ENCODE data around the gene NPL. TPM values are rescaled to one million over a fixed set of nuclear protein-coding genes. Genes with fewer than 3 reads are reported as not detected.

Gene NPL
- total RNA-seq, 1 experiment from 2014 or later: 2.4 TPM

DNA sequence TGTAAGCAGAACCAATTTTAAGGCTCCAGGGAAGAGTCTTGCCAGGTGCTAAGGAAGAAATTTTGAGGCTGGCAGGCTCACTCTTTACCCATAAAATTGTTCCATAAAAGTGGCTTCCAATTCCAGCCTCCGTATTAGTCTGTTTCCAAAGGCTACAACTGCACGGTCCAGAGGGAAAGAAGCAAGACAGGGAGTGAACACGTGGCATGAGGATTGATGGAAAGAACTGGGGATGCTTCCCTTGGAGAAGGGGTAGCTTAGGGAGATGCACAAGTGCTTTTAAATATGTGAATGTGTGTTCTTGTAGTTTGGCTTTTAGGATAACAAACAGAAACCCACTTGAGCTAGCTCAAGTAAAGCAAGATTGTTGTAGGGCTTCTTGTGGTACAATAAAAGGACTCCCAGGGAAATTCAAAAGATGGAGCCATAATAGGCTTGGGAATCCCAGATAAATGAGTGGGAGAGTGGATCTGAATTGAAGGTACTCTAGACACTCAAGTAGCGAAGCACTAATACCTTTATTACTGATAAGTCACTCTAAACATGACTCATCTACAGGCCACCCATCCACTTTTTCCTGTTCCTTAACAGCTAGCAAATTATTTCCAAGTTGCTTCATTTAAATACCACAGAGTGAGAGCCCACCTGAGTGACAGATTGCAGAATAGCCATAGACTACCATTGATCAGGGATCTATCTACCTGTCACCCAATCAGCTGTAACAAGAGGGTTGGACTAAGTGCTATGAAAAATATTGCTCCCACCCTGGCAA lies 34.8 kb upstream of the NPL start:
- no peak overlapping the region for H2BK5ac ChIP-seq (ENCODE audit: insufficient read length, low read length)
- H4K20me1 ChIP-seq (ENCODE audit: control insufficient read depth, insufficient read depth, insufficient read length): no peaks in the 10 kb centered on the region
- no peak overlapping the region for H2BK20ac ChIP-seq (ENCODE audit: low read depth, low read length, poor library complexity, severe bottlenecking)
- H3K4me1 ChIP-seq (ENCODE audit: insufficient read depth, low read length): no peaks in the 10 kb centered on the region
- no peak overlapping the region for H3T11ph ChIP-seq (ENCODE audit: low read length)
- H3K18ac ChIP-seq (ENCODE audit: insufficient read length, low read depth, low read length): no peak overlapping the region
- no peak overlapping the region for H3K23ac ChIP-seq (ENCODE audit: insufficient read length, low read depth, low read length)
- H4K5ac ChIP-seq (ENCODE audit: insufficient read length, low read depth, low read length): no peak overlapping the region
- no peak overlapping the region for H3K56ac ChIP-seq (ENCODE audit: insufficient read length, low read depth, low read length)
- no peak overlapping the region for H4K8ac ChIP-seq (replicated peaks; ENCODE audit: insufficient read length, low read depth, low read length)
- no peak overlapping the region for H2BK12ac ChIP-seq (ENCODE audit: insufficient read length, low read depth, low read length)
- H3K27me3 Mint-ChIP-seq (ENCODE audit: low read depth): peaks cover 2% of the 10 kb centered on the region; the same call in 1 of the 2 replicates
- TF ChIP-seq, protein P1, sequence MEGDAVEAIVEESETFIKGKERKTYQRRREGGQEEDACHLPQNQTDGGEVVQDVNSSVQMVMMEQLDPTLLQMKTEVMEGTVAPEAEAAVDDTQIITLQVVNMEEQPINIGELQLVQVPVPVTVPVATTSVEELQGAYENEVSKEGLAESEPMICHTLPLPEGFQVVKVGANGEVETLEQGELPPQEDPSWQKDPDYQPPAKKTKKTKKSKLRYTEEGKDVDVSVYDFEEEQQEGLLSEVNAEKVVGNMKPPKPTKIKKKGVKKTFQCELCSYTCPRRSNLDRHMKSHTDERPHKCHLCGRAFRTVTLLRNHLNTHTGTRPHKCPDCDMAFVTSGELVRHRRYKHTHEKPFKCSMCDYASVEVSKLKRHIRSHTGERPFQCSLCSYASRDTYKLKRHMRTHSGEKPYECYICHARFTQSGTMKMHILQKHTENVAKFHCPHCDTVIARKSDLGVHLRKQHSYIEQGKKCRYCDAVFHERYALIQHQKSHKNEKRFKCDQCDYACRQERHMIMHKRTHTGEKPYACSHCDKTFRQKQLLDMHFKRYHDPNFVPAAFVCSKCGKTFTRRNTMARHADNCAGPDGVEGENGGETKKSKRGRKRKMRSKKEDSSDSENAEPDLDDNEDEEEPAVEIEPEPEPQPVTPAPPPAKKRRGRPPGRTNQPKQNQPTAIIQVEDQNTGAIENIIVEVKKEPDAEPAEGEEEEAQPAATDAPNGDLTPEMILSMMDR (conservative IDR thresholded peaks at IDR 0.05): no peak
- H3K27me3 ChIP-seq (ENCODE audit: insufficient read depth, low read length): no peaks in the 10 kb centered on the region
- H3K36me3 Mint-ChIP-seq (ENCODE audit: insufficient read depth in 1 of 3, low read depth in 3 of 3): no peaks in the 10 kb centered on the region
- H4K91ac ChIP-seq (ENCODE audit: insufficient read length, low read depth, low read length): no peak overlapping the region
- no peak overlapping the region for H3K4me2 ChIP-seq (ENCODE audit: insufficient read depth, insufficient read length, low read length)
- no peaks in the 10 kb centered on the region for H3K9me3 ChIP-seq (ENCODE audit: control insufficient read depth, low read depth, low read length)
- H3K4me3 Mint-ChIP-seq: no peak overlapping the region
- H3K23me2 ChIP-seq (ENCODE audit: insufficient read length, low read depth, low read length, poor library complexity, severe bottlenecking): no peaks in the 10 kb centered on the region
- no peak overlapping the region for H2BK15ac ChIP-seq (ENCODE audit: low read depth, low read length)
- H2AFZ ChIP-seq (ENCODE audit: low read length): no peak overlapping the region
- WGBS (ENCODE audit: extremely low coverage, insufficient read length, low lambda C conversion rate): no CpG with 5 or more reads among the region's 4 CpGs
- no peaks in the 10 kb centered on the region for H3K79me2 ChIP-seq (ENCODE audit: insufficient read depth, low read length)
- no peak for DNase-seq
- H2BK120ac ChIP-seq (ENCODE audit: low read depth, low read length, poor library complexity, severe bottlenecking): no peak overlapping the region
- H3K27ac Mint-ChIP-seq: no peak overlapping the region
- H3K4ac ChIP-seq (ENCODE audit: low read depth, low read length): no peak overlapping the region
- H2AK5ac ChIP-seq (ENCODE audit: insufficient read length, low read length): no peak overlapping the region
- H3K9me3 Mint-ChIP-seq: no peaks in the 10 kb centered on the region
- H3K14ac ChIP-seq (ENCODE audit: insufficient read depth, low read length): no peak overlapping the region
- peaks cover 6 to 7% of the 10 kb centered on the region in 2 experiments for H3K4me1 Mint-ChIP-seq
- H3K27ac ChIP-seq (ENCODE audit: insufficient read length, low read depth, low read length): no peak overlapping the region
- H3K79me1 ChIP-seq (ENCODE audit: insufficient read depth, low read depth, low read length, poor library complexity, severe bottlenecking): no peaks in the 10 kb centered on the region
- H3K9ac ChIP-seq (ENCODE audit: extremely low read depth, insufficient read length, low read length): no peak overlapping the region
